Measurements from ENCODE around the gene ENO2.

- TF ChIP-seq POLR2A (IDR thresholded peaks at IDR 0.05; ENCODE audit: low read length) (no peak), GATA1 (IDR thresholded peaks at IDR 0.05; ENCODE audit: low read depth, low read length) (no peak)
Observed at GRCh38 chr12:6928022-6928702, 13.8 kb downstream of the ENO2 start.

Measured in erythroblast (primary cell).